Transverse colon (tissue), 4 donors: ENCODE results near the gene CDKAL1. TPM values are rescaled to one million over a fixed set of nuclear protein-coding genes. Genes with fewer than 3 reads are reported as not detected.
A peak's percentile ranks its signal among the peaks of the same experiment; 100 is the strongest.

Experiments
- DNase-seq: peaks from one replicate; pipeline ENCODE4 v3.0.0-alpha.2; 2019
- H3K27ac ChIP-seq, 4 donors: fragments of 200-600 bp; sonication (generic); 2 replicates each; pipeline ENCODE4 v1.5.1; 2016 to 2018; ENCODE audit warnings: inconsistent platforms in 4 of 4
- H3K27me3 ChIP-seq: fragments of 200-600 bp; sonication (generic); 2 replicates; pipeline ENCODE4 v1.5.1; 2017; ENCODE audit warnings: inconsistent platforms
- H3K36me3 ChIP-seq, 4 donors: fragments of 200-600 bp; sonication (generic); 2 replicates each; pipeline ENCODE4 v1.5.1; 2017 to 2019; ENCODE audit warnings: inconsistent platforms in 4 of 4
- H3K4me1 ChIP-seq, 4 donors: fragments of 200-600 bp; sonication (generic); 2 replicates each; pipeline ENCODE4 v1.5.1; 2017 to 2020; ENCODE audit warnings: inconsistent platforms in 4 of 4
- H3K4me3 ChIP-seq, 4 donors: fragments of 200-600 bp; sonication (generic); 1 replicate in 1 of 4; 2 replicates in 3 of 4; pipeline versions ENCODE4 v1.5.1 to v1.6.1; 2017 to 2019; ENCODE audit warnings: inconsistent platforms in 4 of 4
- H3K9me3 ChIP-seq, 2 donors: fragments of 200-600 bp; sonication (generic); 2 replicates each; pipeline ENCODE4 v1.5.1; 2017 to 2019; ENCODE audit warnings: inconsistent platforms in 2 of 2
- CTCF ChIP-seq, 5 experiments: fragments of 200-600 bp in 3 of 5; fragments of 450-650 bp in 2 of 5; sonication (generic) in 3 of 5; IDR thresholded peaks; 1 replicate in 2 of 5; 2 replicates in 3 of 5; pipeline ENCODE4 v1.5.1; 2016 to 2017; ENCODE audit warnings: antibody characterized with exemption in 5 of 5, inconsistent platforms in 3 of 5, mild to moderate bottlenecking in 2 of 5, moderate library complexity in 1 of 5
- EP300 ChIP-seq: sonication (generic); formaldehyde crosslinking; IDR thresholded peaks from one replicate; pipeline ENCODE4 v1.6.1; 2017; ENCODE audit warnings: antibody characterized with exemption, low read depth
- POLR2A ChIP-seq: fragments of 450-650 bp; IDR thresholded peaks from one replicate; pipeline ENCODE4 v1.6.1; 2016; ENCODE audit warnings: antibody characterized with exemption, mild to moderate bottlenecking, moderate library complexity
- POLR2AphosphoS5 ChIP-seq, 3 donors: sonication (generic); formaldehyde crosslinking; IDR thresholded peaks; one replicate each; pipeline ENCODE4 v1.6.1; 2016; ENCODE audit warnings: antibody characterized with exemption in 3 of 3
- WGBS, 2 donors: methylation state at CpG; one replicate each; pipeline ENCODE4 v1.1.5; 2018; ENCODE audit warnings: low coverage in 1 of 2; 5-methylcytosine and 5-hydroxymethylcytosine counted together
- in situ Hi-C, 4 donors: fragments of 200-750 bp; cut with MboI; loops; one replicate each; pipeline versions ENCODE4 v1.15.0 to v1.15.1; 2017; ENCODE audit warnings: low sequenced_read_pairs in 3 of 4, low pct_ligation_motif_present in 1 of 4, low pct_unique_long_range_greater_than_20kb in 1 of 4
- intact Hi-C: fragments of 100-400 bp; cut with DNase I; formaldehyde crosslinking; loops from one replicate; pipeline ENCODE4 v1.15.1; 2023; ENCODE audit warnings: low total_unique reads
- total RNA-seq, 4 donors: library from RNA; depleted of rRNA; stranded (reverse); fragments of >200 nt; gene quantifications; one replicate each; pipeline ENCODE4 v1.1.0, GENCODE V29; 2016

The CDKAL1 gene
- total RNA-seq, 4 donors from 2014 or later, result 4.8 to 21.7 (median 12.5) TPM

- peak overlapping the region in 1 of 4 donors; percentile 57 for H3K27ac ChIP-seq
- H3K4me3 ChIP-seq, result no peak overlapping the region
- intact Hi-C loops, result no loop called here
- H3K9me3 ChIP-seq, result no peaks in the 10 kb centered on the region
- H3K4me1 ChIP-seq, result peaks cover 0 to 8% (median 0%) of the 10 kb centered on the region in 4 donors
- no peaks in the 10 kb centered on the region for H3K36me3 ChIP-seq
- TF ChIP-seq CTCF (IDR thresholded peaks at IDR 0.05) (no peak), EP300 (no peak), POLR2AphosphoS5 (IDR thresholded peaks at IDR 0.05) (no peak), POLR2A (no peak)
- no peaks in the 10 kb centered on the region for H3K27me3 ChIP-seq
- DNase-seq, result no peak
- WGBS, 2 donors, result 88 to 91% methylated on average over 2 to 3 of the region's 3 CpGs
- in situ Hi-C loops, result no loop called here
Measured at GRCh38 chr6:21023210-21023609, 489.0 kb downstream of the CDKAL1 start.

- TF ChIP-seq POLR2A (no peak), CTCF (IDR thresholded peaks at IDR 0.05) (no peak), EP300 (no peak), POLR2AphosphoS5 (IDR thresholded peaks at IDR 0.05) (no peak)
- H3K36me3 ChIP-seq, result no peaks in the 10 kb centered on the region
- H3K4me3 ChIP-seq, result no peak overlapping the region
- no peak overlapping the region for H3K27ac ChIP-seq
- in situ Hi-C loops (no loop called here), intact Hi-C loops (no loop called here)
- WGBS, 2 donors, result 67 to 84% methylated on average over 1 of the region's 1 CpG
- no peak for DNase-seq
- H3K9me3 ChIP-seq, result no peaks in the 10 kb centered on the region
- H3K4me1 ChIP-seq, result peaks cover 0 to 8% (median 0%) of the 10 kb centered on the region in 4 donors
- no peaks in the 10 kb centered on the region for H3K27me3 ChIP-seq
Measured at GRCh38 chr6:21024616-21025015, 490.4 kb downstream of the CDKAL1 start.

GRCh38 chr6:21026576-21027273 is 492.5 kb downstream of the CDKAL1 start:
- no peaks in the 10 kb centered on the region for H3K9me3 ChIP-seq
- DNase-seq, result no peak
- H3K27ac ChIP-seq, result no peak overlapping the region
- H3K4me3 ChIP-seq, result no peak overlapping the region
- 82 to 90% methylated on average over 3 of the region's 3 CpGs for WGBS, 2 donors
- TF ChIP-seq EP300 (no peak), POLR2AphosphoS5 (IDR thresholded peaks at IDR 0.05) (no peak), CTCF (IDR thresholded peaks at IDR 0.05) (no peak), POLR2A (no peak)
- H3K27me3 ChIP-seq, result no peaks in the 10 kb centered on the region
- in situ Hi-C loops, result no loop called here
- intact Hi-C loops, result no loop called here
- no peaks in the 10 kb centered on the region for H3K36me3 ChIP-seq
- H3K4me1 ChIP-seq, result peaks cover 0 to 8% (median 0%) of the 10 kb centered on the region in 4 donors

GRCh38 chr6:21027507-21027906 is 493.2 kb downstream of the CDKAL1 start:
- intact Hi-C loops, result no loop called here
- 88 to 100% methylated on average over 1 to 2 of the region's 2 CpGs for WGBS, 2 donors
- TF ChIP-seq POLR2A, result no peak
- no peak for TF ChIP-seq CTCF (IDR thresholded peaks at IDR 0.05)
- TF ChIP-seq EP300, result no peak
- TF ChIP-seq POLR2AphosphoS5 (IDR thresholded peaks at IDR 0.05), result no peak

More at GRCh38 chr6:21027507-21027906, 493.2 kb downstream of the CDKAL1 start:
- no peak overlapping the region for H3K27ac ChIP-seq
- in situ Hi-C loops, result no loop called here
- H3K27me3 ChIP-seq, result no peaks in the 10 kb centered on the region
- H3K4me3 ChIP-seq, result no peak overlapping the region
- no peak for DNase-seq
- H3K36me3 ChIP-seq, result no peaks in the 10 kb centered on the region
- no peaks in the 10 kb centered on the region for H3K9me3 ChIP-seq
- peaks cover 0 to under 1% (median 0%) of the 10 kb centered on the region in 4 donors for H3K4me1 ChIP-seq
